ENCODE results near the gene CPED1. TPM values are rescaled to one million over a fixed set of nuclear protein-coding genes. Genes with fewer than 3 reads are reported as not detected.
"Not testable (repeated sequence)": the region's sequence is repeated elsewhere in the genome, so short reads cannot be mapped to it uniquely, and the experiment has no call there.

The CPED1 gene
- total RNA-seq, 1 donor from 2014 or later = 3.9 TPM

DNA sequence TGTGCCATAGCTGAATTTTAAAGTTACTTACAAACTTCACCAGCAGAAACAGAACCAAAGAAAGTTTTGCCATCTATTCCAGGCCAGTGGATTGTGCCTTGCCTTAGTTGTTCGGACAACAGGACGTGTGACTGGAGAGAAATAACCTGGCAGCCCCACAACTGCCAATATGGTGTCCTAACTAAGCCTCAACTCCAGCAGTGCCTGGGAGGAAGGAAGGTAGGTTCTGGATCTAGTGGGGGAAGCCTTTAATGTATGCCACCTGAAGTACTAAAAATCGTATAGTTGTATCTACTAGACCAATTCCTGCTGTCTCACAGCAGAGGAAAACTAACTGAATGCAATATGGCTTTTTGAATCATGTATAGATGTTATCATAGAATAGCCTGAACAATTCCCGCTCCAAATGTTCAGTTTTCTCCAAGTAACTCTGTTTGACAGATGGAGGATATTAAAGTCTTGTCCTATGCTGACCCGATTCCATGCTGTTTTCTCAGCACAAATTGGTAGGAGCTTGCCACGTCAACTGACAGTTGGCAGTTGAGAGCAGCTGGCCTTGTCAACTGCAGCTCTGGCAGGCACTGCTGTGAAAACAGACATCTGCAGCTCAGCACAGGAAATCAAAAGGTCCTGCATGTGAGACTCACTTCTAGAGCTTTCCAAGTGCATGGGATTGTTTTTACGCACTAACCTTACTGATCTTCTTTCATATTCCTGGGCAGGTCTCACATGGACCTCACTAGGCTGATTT lies 255.8 kb downstream of the CPED1 start:
- H3K36me3 Mint-ChIP-seq (ENCODE audit: unreplicated experiment) = no peaks in the 10 kb centered on the region
- H3K9me3 Mint-ChIP-seq (ENCODE audit: unreplicated experiment) = peaks cover 10% of the 10 kb centered on the region
- peaks cover 13% of the 10 kb centered on the region for H3K4me1 Mint-ChIP-seq (ENCODE audit: unreplicated experiment)
- no peak for TF ChIP-seq CTCF (IDR thresholded peaks at IDR 0.05)
- H3K4me3 Mint-ChIP-seq (ENCODE audit: unreplicated experiment) = no peak overlapping the region
- peak overlapping the region; percentile 40 for H3K27ac Mint-ChIP-seq (ENCODE audit: unreplicated experiment)
- no peaks in the 10 kb centered on the region for H3K27me3 Mint-ChIP-seq (ENCODE audit: unreplicated experiment)
- no peak for DNase-seq (ENCODE audit: extremely low spot score, unreplicated experiment)

- H3K27ac Mint-ChIP-seq (ENCODE audit: unreplicated experiment); DNase-seq (ENCODE audit: extremely low spot score, unreplicated experiment); H3K27me3 Mint-ChIP-seq (ENCODE audit: unreplicated experiment); H3K36me3 Mint-ChIP-seq (ENCODE audit: unreplicated experiment); H3K4me1 Mint-ChIP-seq (ENCODE audit: unreplicated experiment); H3K4me3 Mint-ChIP-seq (ENCODE audit: unreplicated experiment): not testable (repeated sequence)
- peaks cover 27% of the 10 kb centered on the region for H3K9me3 Mint-ChIP-seq (ENCODE audit: unreplicated experiment)
Observed at GRCh38 chr7:121251367-121251766, 262.9 kb downstream of the CPED1 start.

DNA sequence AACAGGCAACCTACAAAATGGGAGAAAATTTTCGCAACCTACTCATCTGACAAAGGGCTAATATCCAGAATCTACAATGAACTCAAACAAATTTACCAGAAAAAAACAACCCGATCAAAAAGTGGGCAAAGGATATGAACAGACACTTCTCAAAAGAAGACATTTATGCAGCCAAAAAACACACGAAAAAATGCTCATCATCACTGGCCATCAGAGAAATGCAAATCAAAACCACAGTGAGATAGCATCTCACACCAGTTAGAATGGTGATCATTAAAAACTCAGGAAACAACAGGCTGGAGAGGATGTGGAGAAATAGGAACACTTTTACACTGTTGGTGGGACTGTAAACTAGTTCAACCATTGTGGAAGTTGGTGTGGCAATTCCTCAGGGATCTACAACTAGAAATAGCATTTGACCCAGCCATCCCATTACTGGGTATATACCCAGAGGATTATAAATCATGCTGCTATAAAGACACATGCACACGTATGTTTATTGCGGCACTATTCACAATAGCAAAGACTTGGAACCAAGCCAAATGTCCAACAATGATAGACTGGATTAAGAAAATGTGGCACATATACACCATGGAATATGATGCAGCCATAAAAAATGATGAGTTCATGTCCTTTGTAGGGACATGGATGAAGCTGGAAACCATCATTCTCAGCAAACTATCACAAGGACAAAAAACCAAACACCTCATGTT lies 264.2 kb downstream of the CPED1 start:
- H3K4me3 Mint-ChIP-seq (ENCODE audit: unreplicated experiment); H3K27me3 Mint-ChIP-seq (ENCODE audit: unreplicated experiment); H3K27ac Mint-ChIP-seq (ENCODE audit: unreplicated experiment): not testable (repeated sequence)

DNA sequence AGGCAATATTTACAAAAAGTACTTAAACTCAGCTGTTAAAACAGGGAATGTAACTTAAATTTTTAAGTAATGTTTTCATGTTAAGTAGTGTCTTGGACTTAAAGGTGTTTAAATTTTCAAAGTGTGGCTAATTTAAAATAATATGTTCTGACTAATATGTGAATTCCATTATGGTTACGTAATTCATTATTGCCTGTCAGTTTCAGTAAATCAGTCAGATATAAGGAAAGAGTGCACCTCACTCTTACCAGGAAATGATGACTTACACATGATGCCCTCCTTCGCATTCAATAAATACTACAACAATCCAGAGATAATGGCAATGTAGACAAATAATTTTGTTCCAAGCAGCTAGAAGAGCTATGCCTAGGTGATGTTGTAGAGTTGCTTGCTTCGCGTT lies 271.3 kb downstream of the CPED1 start:
- TF ChIP-seq CTCF (IDR thresholded peaks at IDR 0.05) = no peak
- Mint-ChIP-seq H3K4me1 (ENCODE audit: unreplicated experiment) (no peaks in the 10 kb centered on the region), H3K27ac (ENCODE audit: unreplicated experiment) (no peak overlapping the region), H3K27me3 (ENCODE audit: unreplicated experiment) (no peaks in the 10 kb centered on the region), H3K36me3 (ENCODE audit: unreplicated experiment) (peaks cover 3% of the 10 kb centered on the region), H3K9me3 (ENCODE audit: unreplicated experiment) (peaks cover 12% of the 10 kb centered on the region), H3K4me3 (ENCODE audit: unreplicated experiment) (no peak overlapping the region)
- DNase-seq (ENCODE audit: extremely low spot score, unreplicated experiment) = no peak

More for the DNA sequence above, 264.2 kb downstream of the CPED1 start:
- not testable (repeated sequence) for H3K4me1 Mint-ChIP-seq (ENCODE audit: unreplicated experiment); H3K36me3 Mint-ChIP-seq (ENCODE audit: unreplicated experiment); DNase-seq (ENCODE audit: extremely low spot score, unreplicated experiment)
- peaks cover 28% of the 10 kb centered on the region for H3K9me3 Mint-ChIP-seq (ENCODE audit: unreplicated experiment)

DNA sequence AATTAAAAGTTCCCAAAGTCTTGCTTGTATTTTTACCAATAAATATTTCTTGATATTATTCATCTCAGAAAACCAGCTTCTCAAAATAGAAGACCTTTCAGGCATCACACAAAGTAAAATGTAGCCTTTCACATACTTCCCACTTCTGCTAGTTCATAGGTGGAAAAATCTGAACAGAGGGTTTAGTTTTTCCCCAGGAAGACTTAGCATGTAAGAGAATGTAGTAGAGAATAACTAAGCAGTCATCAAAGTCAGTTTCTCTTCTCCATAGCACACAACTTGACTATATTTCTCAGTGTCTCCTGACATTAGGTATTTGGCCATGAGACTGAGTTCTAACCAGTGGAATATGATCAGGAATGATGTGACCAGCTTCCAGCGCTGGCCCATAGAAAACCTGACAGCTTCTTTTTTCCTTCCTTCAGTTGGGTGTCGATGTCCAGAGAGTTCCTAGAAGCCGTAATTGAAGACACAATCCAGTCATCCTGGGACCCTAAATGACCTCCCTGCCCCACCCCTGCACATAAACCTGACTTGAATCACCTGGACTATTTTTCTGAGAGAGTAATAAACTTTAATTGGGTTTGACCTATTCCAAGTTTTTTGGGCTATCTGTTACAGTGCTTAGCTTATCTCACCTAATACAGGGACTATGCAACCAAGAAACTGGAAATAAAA lies 272.8 kb downstream of the CPED1 start:
- no peak for DNase-seq (ENCODE audit: extremely low spot score, unreplicated experiment)
- no peak overlapping the region for H3K4me3 Mint-ChIP-seq (ENCODE audit: unreplicated experiment)
- H3K27ac Mint-ChIP-seq (ENCODE audit: unreplicated experiment) = no peak overlapping the region
- no peaks in the 10 kb centered on the region for H3K36me3 Mint-ChIP-seq (ENCODE audit: unreplicated experiment)
- H3K4me1 Mint-ChIP-seq (ENCODE audit: unreplicated experiment) = peaks cover 2% of the 10 kb centered on the region
- peaks cover 1% of the 10 kb centered on the region for H3K9me3 Mint-ChIP-seq (ENCODE audit: unreplicated experiment)
- H3K27me3 Mint-ChIP-seq (ENCODE audit: unreplicated experiment) = no peaks in the 10 kb centered on the region
- TF ChIP-seq CTCF (IDR thresholded peaks at IDR 0.05) = no peak

- Mint-ChIP-seq H3K4me3 (ENCODE audit: unreplicated experiment) (no peak overlapping the region), H3K9me3 (ENCODE audit: unreplicated experiment) (no peaks in the 10 kb centered on the region), H3K27ac (ENCODE audit: unreplicated experiment) (no peak overlapping the region), H3K27me3 (ENCODE audit: unreplicated experiment) (no peaks in the 10 kb centered on the region), H3K4me1 (ENCODE audit: unreplicated experiment) (peaks cover 5% of the 10 kb centered on the region), H3K36me3 (ENCODE audit: unreplicated experiment) (no peaks in the 10 kb centered on the region)
- DNase-seq (ENCODE audit: extremely low spot score, unreplicated experiment) = no peak
- TF ChIP-seq CTCF (IDR thresholded peaks at IDR 0.05) = no peak
Observed at GRCh38 chr7:121262221-121262620, 273.7 kb downstream of the CPED1 start.

All from osteocyte (in vitro differentiated cells).